NCI-H774 (cell line): Measurements from ENCODE around the gene MEF2B.
A peak's percentile ranks its signal among the peaks of the same experiment; 100 is the strongest.
"Not testable (repeated sequence)": the region's sequence is repeated elsewhere in the genome, so short reads cannot be mapped to it uniquely, and the experiment has no call there.

Experiments
- DNase-seq: peaks from one replicate; lab custom pipeline; 2025; lab: John Stamatoyannopoulos, UW

MEF2B gene

DNA sequence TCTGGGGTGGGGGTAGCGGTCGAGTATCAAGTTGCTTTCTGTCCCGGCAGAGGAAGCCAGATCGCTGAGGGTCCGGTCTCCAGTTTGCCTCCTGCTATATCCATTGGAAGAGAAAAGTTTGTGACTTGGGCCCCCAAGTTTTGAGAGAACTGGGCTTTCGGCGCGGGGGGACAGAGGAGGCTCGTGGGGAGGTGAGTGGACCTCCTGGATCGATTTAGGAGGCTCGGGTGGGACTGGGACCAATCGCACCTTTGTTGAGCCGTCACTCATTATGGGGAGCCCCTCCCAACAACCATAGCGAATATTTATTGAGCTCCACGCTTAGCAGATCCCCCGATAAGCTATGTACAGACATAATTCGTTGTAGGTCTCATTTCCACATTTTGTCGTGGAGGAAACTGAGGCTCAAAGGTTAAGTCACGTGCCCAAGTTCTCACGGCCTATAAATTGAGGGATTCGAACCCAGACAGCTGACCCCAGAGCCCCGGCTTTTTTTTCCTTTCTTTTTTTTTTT, 22.9 kb upstream of the MEF2B start:
- no peak for DNase-seq

DNA sequence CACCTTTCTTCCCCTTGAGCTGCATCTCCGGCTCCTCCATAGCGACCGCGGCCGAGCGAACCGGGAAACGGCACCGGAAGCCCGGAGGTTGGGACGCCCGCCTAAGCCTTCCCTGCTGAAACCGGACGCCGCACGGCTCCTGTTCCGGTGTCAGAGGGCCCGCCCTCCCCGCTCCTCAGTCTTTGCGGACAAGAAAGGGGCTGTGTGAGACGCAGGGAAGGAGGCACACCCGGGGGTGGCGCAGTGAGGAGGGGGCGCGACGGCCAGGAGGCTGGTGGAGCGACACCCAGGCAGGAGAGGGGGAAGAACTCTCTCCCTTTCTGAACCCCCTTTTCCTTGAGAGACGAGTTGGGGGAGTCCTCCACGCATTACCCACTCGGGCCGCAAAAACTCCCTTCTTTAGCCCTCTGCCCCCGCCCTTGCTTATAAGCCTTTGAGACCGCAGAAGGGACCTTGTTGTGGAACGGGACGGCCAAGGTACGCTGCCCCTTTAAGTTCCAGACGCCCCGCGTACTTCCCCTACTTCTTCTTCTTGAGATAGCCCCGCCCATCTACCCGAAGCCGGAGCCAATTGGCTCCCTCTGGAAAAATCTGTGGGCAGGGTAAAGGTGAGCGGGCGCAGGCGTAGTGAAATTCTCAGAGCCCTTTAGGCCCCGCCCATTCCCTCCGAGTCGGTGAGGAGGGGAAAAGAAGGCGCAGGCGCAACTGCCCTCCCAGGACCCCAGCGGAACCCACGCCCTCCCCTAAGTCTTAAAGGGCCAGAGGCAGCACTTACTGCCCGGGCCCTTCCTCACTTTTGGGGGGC, 22.2 kb upstream of the MEF2B start, which contains the start of the genes BORCS8 and RFXANK:
Gene BORCS8, minus strand, starts transcription at position 75 of the 805 bp plus-strand sequence. Its CDS starts 35 bp downstream, at position 40.
Gene RFXANK, plus strand, starts transcription at position 181 of the 805 bp plus-strand sequence. CDS start 1,689 bp downstream, outside the sequence.
- peak; percentile 98 for DNase-seq

- no peak for DNase-seq
Measured at GRCh38 chr19:19191768-19192077, 21.7 kb upstream of the MEF2B start.

GRCh38 chr19:19186742-19187141, 16.7 kb upstream of the MEF2B start:
- no peak for DNase-seq

- DNase-seq: peak; percentile 19
Measured at GRCh38 chr19:19185853-19186740, 16.0 kb upstream of the MEF2B start.

DNA sequence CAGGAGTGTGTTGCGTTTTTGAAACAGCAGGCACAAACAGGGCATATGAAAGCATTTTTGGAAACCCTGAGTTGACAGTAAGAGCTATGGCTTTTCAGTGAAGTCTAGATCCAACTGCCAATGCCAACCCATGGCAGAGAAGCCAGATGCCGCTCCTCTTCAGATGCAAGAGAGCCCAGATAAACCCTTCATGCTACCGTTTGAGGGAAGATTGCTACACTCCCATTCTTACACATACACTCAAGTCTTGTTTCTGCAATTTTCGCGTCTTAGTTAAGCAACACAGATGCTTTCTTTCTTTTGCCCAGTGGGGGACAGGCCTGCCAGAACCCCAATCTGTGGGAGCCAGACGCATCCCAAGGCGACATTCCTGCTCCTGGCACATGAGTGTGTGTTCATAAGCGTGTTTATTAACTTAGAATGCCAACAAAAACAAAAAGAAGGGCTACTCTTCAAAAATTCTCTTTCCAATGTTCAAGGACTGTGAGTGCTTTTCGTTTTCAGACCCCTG, 11.5 kb upstream of the MEF2B start:
- DNase-seq: no peak

DNA sequence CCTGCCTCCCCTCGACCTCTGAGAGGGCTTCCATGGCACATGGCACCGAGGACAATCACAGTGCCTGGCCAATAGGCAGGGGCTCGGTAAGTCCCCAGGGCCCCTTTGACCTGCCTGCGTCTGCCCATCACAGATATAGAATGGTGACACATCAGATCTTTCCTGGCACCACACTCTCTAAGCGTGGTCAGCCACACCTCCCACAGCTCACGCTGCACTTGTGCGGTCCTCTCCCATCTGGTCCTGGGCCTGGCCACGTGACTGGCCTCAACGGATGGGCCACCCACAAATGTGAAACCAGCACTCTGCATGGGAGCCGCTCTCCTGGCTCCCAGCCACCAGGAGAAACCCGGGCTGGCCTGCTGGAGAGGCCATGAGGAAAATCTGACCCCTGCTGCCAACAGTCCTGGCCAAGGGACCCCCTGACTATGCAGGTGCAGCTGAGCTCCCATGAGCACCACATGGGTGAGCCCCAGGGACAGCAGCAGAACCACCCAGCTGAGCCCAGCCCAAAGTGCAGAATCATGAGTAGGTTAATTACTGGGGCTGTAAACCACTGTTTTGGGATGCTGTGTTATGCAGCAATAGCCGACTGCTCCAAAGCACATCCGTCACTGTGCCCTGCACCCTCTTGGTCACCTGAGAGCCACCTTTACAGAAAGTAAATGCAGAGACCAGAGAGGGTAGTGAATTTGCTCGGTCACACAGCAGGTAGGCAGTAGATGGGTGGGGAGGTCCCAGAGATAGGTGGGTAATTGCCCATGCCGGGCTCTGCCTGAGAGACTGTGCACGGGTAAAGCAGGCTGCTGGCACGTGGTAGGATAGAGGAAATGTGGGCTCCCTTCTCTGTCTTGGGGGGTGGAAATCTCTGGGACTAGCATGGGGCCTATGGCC, 9.7 kb upstream of the MEF2B start:
- DNase-seq: no peak

GRCh38 chr19:19176950-19177349, 6.9 kb upstream of the MEF2B start:
- no peak for DNase-seq

- DNase-seq: not testable (repeated sequence)
Measured at GRCh38 chr19:19173243-19173642, 3.2 kb upstream of the MEF2B start.

GRCh38 chr19:19171821-19172532, 1.9 kb upstream of the MEF2B start:
- no peak for DNase-seq

- DNase-seq: no peak
Measured at GRCh38 chr19:19170873-19171672, 1.0 kb upstream of the MEF2B start.

DNA sequence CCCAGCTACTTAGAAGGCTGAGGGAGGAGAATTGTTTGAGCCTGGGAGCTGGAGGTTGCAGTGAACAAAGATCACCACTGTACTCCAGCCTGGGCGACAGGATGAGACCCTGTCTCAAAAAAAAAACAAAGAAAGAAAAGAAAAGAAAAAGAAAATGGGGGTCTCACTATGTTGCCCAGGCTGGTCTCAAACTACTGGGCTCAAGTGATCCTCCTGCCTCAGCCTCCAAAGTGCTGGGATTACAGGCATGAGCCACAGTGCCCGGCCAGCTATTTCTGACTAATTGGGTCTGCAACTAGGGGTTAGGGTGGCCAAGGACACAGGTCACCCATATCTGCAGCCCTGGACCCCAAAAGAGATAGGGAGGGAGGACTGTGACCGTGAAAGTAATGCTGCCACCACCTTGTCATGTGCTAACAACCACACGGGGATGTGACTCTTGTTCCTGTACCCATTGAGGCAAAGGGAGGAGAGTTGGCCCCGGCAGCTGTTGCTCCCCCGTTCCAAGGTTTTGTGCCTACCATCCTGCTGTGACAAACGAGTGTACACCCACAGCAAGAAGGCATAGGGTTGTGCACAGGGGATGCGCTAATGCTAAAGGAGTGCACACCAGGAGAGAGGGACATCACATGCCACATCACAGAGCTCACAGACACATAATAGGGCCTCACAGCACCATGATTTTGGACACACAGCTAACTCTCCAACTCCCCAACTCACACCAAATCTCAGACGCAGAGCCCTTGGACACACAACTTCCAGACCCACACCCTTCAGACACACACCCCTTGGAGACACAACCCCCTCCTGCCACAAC, 619 bp downstream of the MEF2B start:
- no peak for DNase-seq

DNA sequence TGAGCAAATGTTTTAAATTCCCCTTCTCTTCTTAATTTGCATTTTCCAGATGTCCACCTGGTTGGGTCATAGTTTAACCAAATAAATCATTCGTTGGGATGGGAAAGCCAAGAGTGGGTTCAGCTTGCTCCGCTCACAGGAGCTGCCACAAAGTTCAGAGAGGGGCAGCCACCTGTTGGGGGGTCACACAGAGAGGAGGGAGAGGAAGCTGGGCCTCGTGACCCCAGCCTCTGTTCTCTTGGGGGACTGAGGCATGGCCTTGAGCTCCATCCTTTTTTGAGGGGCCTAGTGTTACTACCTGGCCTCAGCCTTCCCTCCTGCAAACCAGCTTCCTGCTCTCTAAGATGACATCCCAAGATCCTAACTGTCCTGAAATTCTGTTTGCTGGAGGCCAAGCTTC, 2.5 kb downstream of the MEF2B start:
- DNase-seq: no peak

DNA sequence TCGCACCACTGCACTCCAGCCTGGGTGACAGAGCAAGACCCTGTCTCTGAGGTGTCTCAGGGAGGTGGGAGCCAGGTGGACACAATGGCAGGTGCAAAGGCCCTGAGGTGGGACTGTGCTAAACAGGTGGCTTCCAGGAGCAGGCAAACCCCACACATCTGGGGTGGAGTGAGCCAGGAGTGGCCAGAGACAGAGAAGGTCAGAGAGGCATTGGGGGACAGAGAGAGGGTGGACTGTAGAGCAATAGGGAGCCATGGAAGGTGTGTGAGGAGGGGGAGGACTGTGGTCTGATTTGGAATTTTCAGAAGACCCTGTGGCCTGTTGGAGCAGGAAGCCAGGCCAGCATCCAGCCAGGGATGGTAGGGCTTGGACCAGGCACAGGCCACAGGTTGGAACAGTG, 4.7 kb downstream of the MEF2B start:
- no peak for DNase-seq

GRCh38 chr19:19162495-19162894, 7.6 kb downstream of the MEF2B start:
- DNase-seq: no peak

GRCh38 chr19:19160461-19161035, 9.5 kb downstream of the MEF2B start:
- no peak for DNase-seq

DNA sequence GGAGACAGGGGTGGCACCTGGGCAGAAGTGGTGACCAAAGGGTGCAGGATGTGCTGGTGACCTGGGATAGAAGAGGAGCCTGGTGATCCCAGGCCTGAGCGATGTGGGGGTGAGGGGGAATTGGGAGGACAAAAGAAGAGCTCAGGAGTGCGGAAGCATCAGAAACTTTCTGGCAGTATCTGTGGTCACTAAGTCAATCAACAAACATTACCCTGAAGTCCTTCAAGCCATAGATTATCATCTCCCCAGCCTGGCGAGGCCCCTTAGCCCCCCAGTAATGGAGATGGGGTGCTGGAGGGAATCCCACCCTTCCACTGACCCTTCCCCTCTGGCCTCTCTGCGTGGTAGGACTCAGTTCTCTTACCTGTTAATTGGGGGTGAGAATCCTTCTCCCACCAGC, 10.5 kb downstream of the MEF2B start:
- no peak for DNase-seq

- no peak for DNase-seq
Measured at GRCh38 chr19:19157808-19158207, 12.3 kb downstream of the MEF2B start.
